Brain microvascular endothelial cell (primary cell): ENCODE data around the gene KRT15.

Experiments
- DNase-seq: peaks from one replicate; pipeline ENCODE4 v3.0.0-alpha.2; 2020
- H3K27ac ChIP-seq: fragments of 250-450 bp; sonication (Bioruptor Pico); 2 replicates; pipeline ENCODE4 v1.5.1; 2020; ENCODE audit warnings: mild to moderate bottlenecking, moderate library complexity
- H3K27me3 ChIP-seq: fragments of 250-450 bp; sonication (Bioruptor Pico); replicated peaks from 2 replicates; pipeline ENCODE4 v1.5.1; 2020; ENCODE audit warnings: mild to moderate bottlenecking
- H3K36me3 ChIP-seq: fragments of 250-450 bp; sonication (Bioruptor Pico); replicated peaks from 2 replicates; pipeline ENCODE4 v1.5.1; 2020; ENCODE audit warnings: mild to moderate bottlenecking
- H3K4me3 ChIP-seq: 2 replicates; pipeline ENCODE4 v1.5.1; 2011; ENCODE audit warnings: low read depth, mild to moderate bottlenecking, control low read depth, low read length, moderate library complexity
- in situ Hi-C: cut with HindIII; loops from 2 replicates; pipeline ENCODE4 v1.10.0; 2017; ENCODE audit warnings: low sequenced_read_pairs, low pct_ligation_motif_present
- TF ChIP-seq, protein P1 (sequence below): IDR thresholded peaks from 2 replicates; pipeline ENCODE4 v1.5.1; 2011; ENCODE audit warnings: low read depth, mild to moderate bottlenecking, moderate library complexity, low read length, control low read depth, inconsistent platforms; ENCODE audit errors: missing control alignments

The KRT15 gene

DNA sequence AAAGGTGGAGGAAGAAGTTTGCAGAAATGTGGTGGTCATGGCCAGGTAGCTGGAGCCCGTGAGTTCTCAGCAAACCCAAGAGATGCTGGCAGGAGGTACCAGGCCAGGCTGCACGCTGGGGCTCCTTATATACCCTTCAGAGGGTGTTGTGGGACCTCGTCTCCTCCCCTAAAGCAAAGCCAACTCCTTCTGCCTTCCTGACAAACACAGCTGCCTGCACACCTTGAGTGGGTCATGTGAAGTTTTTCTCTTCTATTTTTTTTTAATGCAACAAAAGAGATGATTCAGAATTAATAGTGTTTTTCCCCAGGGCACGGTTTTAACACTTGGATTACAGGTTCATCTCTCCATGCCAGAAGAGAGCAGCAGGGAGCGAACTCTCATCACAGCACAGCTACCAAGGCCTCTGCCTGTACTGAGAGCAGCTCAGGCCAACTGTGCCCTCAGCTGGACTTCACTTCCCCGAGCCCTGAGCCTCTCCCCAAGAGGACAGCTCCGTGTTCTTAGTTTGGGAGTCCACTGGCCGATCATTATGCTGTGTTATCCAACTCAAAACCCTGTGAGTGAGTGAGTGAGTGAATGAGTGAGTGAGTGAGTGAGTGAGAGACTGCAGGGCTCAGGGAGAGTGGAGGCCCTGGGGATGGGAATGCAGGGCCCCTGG is at the start of gene KRT15:
Gene KRT15, minus strand, starts transcription at position 102 of the 661 bp plus-strand sequence. Its CDS starts 63 bp downstream, at position 39.
- DNase-seq: no peak
- Histone ChIP-seq H3K36me3 (no peaks in the 10 kb centered on the region), H3K27ac (no peak within 1 kb of the TSS), H3K4me3 (no peak within 1 kb of the TSS), H3K27me3 (no peaks in the 10 kb centered on the region)
- in situ Hi-C loops: no loop called here
- TF ChIP-seq, protein P1, sequence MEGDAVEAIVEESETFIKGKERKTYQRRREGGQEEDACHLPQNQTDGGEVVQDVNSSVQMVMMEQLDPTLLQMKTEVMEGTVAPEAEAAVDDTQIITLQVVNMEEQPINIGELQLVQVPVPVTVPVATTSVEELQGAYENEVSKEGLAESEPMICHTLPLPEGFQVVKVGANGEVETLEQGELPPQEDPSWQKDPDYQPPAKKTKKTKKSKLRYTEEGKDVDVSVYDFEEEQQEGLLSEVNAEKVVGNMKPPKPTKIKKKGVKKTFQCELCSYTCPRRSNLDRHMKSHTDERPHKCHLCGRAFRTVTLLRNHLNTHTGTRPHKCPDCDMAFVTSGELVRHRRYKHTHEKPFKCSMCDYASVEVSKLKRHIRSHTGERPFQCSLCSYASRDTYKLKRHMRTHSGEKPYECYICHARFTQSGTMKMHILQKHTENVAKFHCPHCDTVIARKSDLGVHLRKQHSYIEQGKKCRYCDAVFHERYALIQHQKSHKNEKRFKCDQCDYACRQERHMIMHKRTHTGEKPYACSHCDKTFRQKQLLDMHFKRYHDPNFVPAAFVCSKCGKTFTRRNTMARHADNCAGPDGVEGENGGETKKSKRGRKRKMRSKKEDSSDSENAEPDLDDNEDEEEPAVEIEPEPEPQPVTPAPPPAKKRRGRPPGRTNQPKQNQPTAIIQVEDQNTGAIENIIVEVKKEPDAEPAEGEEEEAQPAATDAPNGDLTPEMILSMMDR: peak; percentile 8

DNA sequence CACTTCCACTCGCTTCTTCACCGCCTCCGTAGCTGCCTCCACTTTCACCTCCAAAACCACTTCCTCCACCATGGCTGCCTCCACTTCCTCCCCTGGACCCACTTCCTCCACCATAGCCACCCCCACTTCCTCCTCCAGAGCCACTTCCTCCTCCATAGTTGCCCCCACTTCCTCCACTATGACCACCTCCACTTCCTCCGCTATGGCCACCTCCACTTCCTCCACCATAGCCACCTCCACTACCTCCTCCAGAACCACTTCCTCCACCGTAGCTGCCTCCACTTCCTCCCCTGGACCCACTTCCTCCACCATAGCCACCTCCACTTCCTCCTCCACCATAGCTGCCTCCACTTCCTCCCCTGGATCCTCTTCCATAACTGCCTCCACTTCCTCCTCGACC is 48.6 kb upstream of the KRT15 start:
- no peak overlapping the region for H3K27ac ChIP-seq
- no peaks in the 10 kb centered on the region for H3K36me3 ChIP-seq
- TF ChIP-seq, protein P1: no peak
- no peak overlapping the region for H3K4me3 ChIP-seq
- DNase-seq: no peak
- in situ Hi-C loops: no loop called here
- H3K27me3 ChIP-seq: peaks cover 16% of the 10 kb centered on the region

DNA sequence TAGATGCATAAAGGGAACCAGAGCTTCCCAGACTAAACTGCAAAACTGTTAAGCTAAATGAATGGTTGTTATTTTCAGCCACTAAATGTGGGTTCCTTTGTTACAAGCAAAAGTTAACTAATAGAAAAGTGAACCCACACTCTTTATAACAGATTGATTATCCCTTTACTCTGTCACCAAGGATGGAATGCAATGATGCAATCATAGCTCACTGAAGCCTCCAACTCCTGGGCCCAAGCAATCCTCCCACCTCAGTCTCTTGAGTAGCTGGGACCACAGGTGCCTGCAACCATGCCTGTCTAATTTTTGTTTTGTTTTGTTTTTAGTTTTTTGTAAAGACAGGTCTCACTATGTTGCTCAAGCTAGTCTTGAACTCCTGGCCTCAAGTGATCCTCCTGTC is 46.6 kb upstream of the KRT15 start:
- H3K27me3 ChIP-seq: peaks cover 10% of the 10 kb centered on the region
- H3K36me3 ChIP-seq: no peaks in the 10 kb centered on the region
- in situ Hi-C loops: no loop called here
- TF ChIP-seq, protein P1: no peak
- no peak for DNase-seq
- no peak overlapping the region for H3K27ac ChIP-seq
- no peak overlapping the region for H3K4me3 ChIP-seq

DNA sequence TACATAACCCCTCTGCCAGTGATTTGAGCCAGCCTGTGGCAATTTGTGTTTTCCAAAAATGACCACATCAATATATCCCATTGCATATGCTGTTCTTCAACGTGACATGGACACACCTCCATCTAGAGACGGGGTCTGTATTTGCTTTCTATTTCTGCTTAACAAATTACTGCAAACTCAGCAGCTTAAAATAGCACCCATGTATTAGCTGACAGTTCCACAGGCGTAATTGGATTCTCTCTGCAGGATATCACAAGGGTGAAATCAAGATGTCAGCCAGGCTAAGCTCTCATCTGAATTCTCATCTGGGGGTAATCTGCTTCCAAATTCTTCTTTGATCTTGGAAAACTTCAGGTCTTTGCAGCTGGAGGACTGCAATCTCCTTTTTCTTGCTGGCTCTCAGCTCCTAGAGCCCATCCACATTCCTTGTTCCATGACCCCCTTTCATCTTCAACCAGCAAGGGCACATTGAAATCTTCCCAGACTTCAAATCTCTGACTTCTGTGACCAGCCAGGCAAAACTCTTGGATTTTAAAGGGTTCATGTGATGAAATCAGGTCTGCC is 45.0 kb upstream of the KRT15 start:
- DNase-seq: no peak
- TF ChIP-seq, protein P1: no peak

DNA sequence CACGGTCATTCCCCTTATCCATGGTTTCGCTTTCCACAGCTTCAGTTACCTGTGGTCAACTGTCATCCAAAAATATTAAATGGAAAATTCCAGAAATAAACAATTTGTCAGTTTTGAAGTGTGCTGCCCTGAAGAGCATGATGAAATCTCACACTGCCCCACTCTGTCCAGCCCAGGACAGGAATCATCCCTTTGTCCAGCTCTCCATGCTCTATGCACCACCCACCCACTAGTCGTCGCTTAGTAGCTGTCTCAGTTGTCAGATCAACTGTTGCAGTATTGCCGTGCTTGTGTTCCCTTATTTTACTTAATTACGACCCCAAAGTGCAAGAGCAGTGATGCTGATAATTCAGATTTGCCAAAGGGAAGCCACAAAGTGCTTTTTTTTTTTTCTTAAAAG is 42.9 kb upstream of the KRT15 start:
- no peak for DNase-seq
- peaks cover 7% of the 10 kb centered on the region for H3K27me3 ChIP-seq
- H3K36me3 ChIP-seq: no peaks in the 10 kb centered on the region
- H3K4me3 ChIP-seq: no peak overlapping the region
- H3K27ac ChIP-seq: no peak overlapping the region
- TF ChIP-seq, protein P1: no peak
- in situ Hi-C loops: no loop called here

More for the DNA sequence above, 45.0 kb upstream of the KRT15 start:
- peaks cover 7% of the 10 kb centered on the region for H3K27me3 ChIP-seq
- no peak overlapping the region for H3K4me3 ChIP-seq
- in situ Hi-C loops: no loop called here
- H3K36me3 ChIP-seq: no peaks in the 10 kb centered on the region
- H3K27ac ChIP-seq: no peak overlapping the region
